ENCODE data around the gene MT1G.

- no peak for TF ChIP-seq CTCF (IDR thresholded peaks at IDR 0.05)
- no peak for TF ChIP-seq POLR2A (IDR thresholded peaks at IDR 0.05)
Observed at GRCh38 chr16:56620339-56620897, 47.4 kb downstream of the MT1G start.

All from heart left ventricle (tissue), 13 donors.